ENCODE measurements around the gene TNNT3. TPM values are rescaled to one million over a fixed set of nuclear protein-coding genes. Genes with fewer than 3 reads are reported as not detected.

Gene TNNT3
- total RNA-seq, 1 experiment from 2014 or later = not detected

GRCh38 chr11:1975185-1975584 lies 55.7 kb downstream of the TNNT3 start:
- Mint-ChIP-seq H3K4me1 (no peaks in the 10 kb centered on the region), H3K27ac (no peak overlapping the region), H3K4me3 (no peak overlapping the region), H3K27me3 (ENCODE audit: low read depth) (no peaks in the 10 kb centered on the region), H3K9me3 (no peaks in the 10 kb centered on the region), H3K36me3 (ENCODE audit: insufficient read depth in 1 of 3, low read depth in 3 of 3) (no peaks in the 10 kb centered on the region)
- no peak overlapping the region for H3K18ac ChIP-seq (ENCODE audit: insufficient read length, low read depth, low read length)
- H3K23me2 ChIP-seq (ENCODE audit: insufficient read length, low read depth, low read length, poor library complexity, severe bottlenecking) = no peaks in the 10 kb centered on the region
- H4K5ac ChIP-seq (ENCODE audit: insufficient read length, low read depth, low read length) = no peak overlapping the region
- no peak overlapping the region for H3K56ac ChIP-seq (ENCODE audit: insufficient read length, low read depth, low read length)
- no peak overlapping the region for H2BK20ac ChIP-seq (ENCODE audit: low read depth, low read length, poor library complexity, severe bottlenecking)
- H3K4me2 ChIP-seq (ENCODE audit: insufficient read depth, insufficient read length, low read length) = no peak overlapping the region
- H3K4me1 ChIP-seq (ENCODE audit: insufficient read depth, low read length) = no peaks in the 10 kb centered on the region
- TF ChIP-seq CTCF (conservative IDR thresholded peaks at IDR 0.05) = no peak
- H3K79me2 ChIP-seq (ENCODE audit: insufficient read depth, low read length) = no peaks in the 10 kb centered on the region
- H2AK5ac ChIP-seq (ENCODE audit: insufficient read length, low read length) = no peak overlapping the region
- H3K4ac ChIP-seq (ENCODE audit: low read depth, low read length) = no peak overlapping the region
- H2AFZ ChIP-seq (ENCODE audit: low read length) = no peak overlapping the region
- no peak overlapping the region for H2BK5ac ChIP-seq (ENCODE audit: insufficient read length, low read length)
- H2BK12ac ChIP-seq (ENCODE audit: insufficient read length, low read depth, low read length) = no peak overlapping the region
- no peaks in the 10 kb centered on the region for H3K79me1 ChIP-seq (ENCODE audit: insufficient read depth, low read depth, low read length, poor library complexity, severe bottlenecking)
- no peak overlapping the region for H3T11ph ChIP-seq (ENCODE audit: low read length)
- no CpG with 5 or more reads among the region's 13 CpGs for WGBS (ENCODE audit: extremely low coverage, insufficient read length, low lambda C conversion rate)
- no peaks in the 10 kb centered on the region for H3K9me3 ChIP-seq (ENCODE audit: control insufficient read depth, low read depth, low read length)
- H4K8ac ChIP-seq (replicated peaks; ENCODE audit: insufficient read length, low read depth, low read length) = no peak overlapping the region
- no peak overlapping the region for H3K9ac ChIP-seq (ENCODE audit: extremely low read depth, insufficient read length, low read length)
- H3K27me3 ChIP-seq (ENCODE audit: insufficient read depth, low read length) = no peaks in the 10 kb centered on the region
- H4K91ac ChIP-seq (ENCODE audit: insufficient read length, low read depth, low read length) = no peak overlapping the region
- H3K23ac ChIP-seq (ENCODE audit: insufficient read length, low read depth, low read length) = no peak overlapping the region
- no peak overlapping the region for H3K27ac ChIP-seq (ENCODE audit: insufficient read length, low read depth, low read length)
- H2BK15ac ChIP-seq (ENCODE audit: low read depth, low read length) = no peak overlapping the region
- H2BK120ac ChIP-seq (ENCODE audit: low read depth, low read length, poor library complexity, severe bottlenecking) = no peak overlapping the region
- H4K20me1 ChIP-seq (ENCODE audit: control insufficient read depth, insufficient read depth, insufficient read length) = no peaks in the 10 kb centered on the region
- no peak overlapping the region for H3K14ac ChIP-seq (ENCODE audit: insufficient read depth, low read length)
- no peak for DNase-seq
